Large intestine (tissue), 3 donors: ENCODE results near the gene UFC1. TPM values are rescaled to one million over a fixed set of nuclear protein-coding genes. Genes with fewer than 3 reads are reported as not detected.

Experiments
- DNase-seq, 2 donors: peaks; one replicate each; pipeline versions ENCODE4 v3.0.0 to v3.0.0-alpha.2; 2013
- H3K27ac ChIP-seq: one replicate; pipeline ENCODE4 v1.5.1; 2013; ENCODE audit warnings: low read length
- H3K27me3 ChIP-seq: 2 replicates; pipeline ENCODE4 v1.6.1; 2013; ENCODE audit warnings: low read length; ENCODE audit not compliant: control insufficient read depth, insufficient read depth
- H3K36me3 ChIP-seq: 2 replicates; pipeline ENCODE4 v1.6.1; 2013; ENCODE audit warnings: low read length; ENCODE audit not compliant: control insufficient read depth, insufficient read depth
- H3K4me1 ChIP-seq: one replicate; pipeline ENCODE4 v1.6.1; 2013; ENCODE audit warnings: low read length; ENCODE audit not compliant: control insufficient read depth, insufficient read depth
- H3K4me3 ChIP-seq: one replicate; pipeline ENCODE4 v1.5.1; 2013; ENCODE audit warnings: low read length
- H3K9me3 ChIP-seq: one replicate; pipeline ENCODE4 v1.6.1; 2013; ENCODE audit warnings: mild to moderate bottlenecking, low read depth, low read length, moderate library complexity; ENCODE audit not compliant: control insufficient read depth
- WGBS: methylation state at CpG from one replicate; pipeline ENCODE4 v1.1.5; 2013; ENCODE audit warnings: low lambda C conversion rate; ENCODE audit not compliant: insufficient coverage; 5-methylcytosine and 5-hydroxymethylcytosine counted together
- polyA plus RNA-seq: library from polyadenylated mRNA; unstranded; fragments of 120-200 nt; gene quantifications from one replicate; pipeline ENCODE4 v1.2.1, GENCODE V29; 2013

UFC1 gene
- polyA plus RNA-seq, 1 donor = 135 TPM

DNA sequence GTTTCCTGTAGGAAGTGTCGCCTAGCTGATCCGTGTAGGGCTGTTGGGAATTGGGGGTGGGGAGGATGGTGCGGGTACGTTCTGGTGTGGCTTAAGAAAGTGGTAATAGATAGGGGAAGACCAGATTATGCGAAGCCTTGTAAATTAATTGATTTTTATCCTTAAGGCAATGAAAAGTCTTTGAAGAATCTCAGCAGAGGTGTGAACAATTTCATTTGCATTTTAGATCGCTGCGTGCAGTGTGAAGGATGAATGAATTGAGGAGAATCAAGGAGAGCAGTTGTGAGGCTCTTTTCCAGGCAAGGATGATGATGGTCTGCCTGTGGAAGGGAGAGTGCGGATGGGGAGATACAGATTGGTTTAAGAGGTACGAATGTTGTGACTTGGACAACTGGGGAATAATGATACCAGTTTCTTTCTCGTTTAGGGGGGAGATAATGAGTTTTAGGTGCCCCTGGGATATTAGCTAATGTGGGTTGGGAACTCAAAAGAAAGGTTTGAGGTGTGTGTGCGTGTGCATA lies 20.5 kb upstream of the UFC1 start:
- Histone ChIP-seq H3K36me3 (peaks cover 15% of the 10 kb centered on the region), H3K4me1 (peaks cover 5% of the 10 kb centered on the region), H3K4me3 (peak overlapping the region; percentile 70), H3K27me3 (no peaks in the 10 kb centered on the region), H3K27ac (peak overlapping the region; percentile 95), H3K9me3 (no peaks in the 10 kb centered on the region)
- DNase-seq = no peak
- WGBS = 5% methylated on average over 6 of the region's 11 CpGs

DNA sequence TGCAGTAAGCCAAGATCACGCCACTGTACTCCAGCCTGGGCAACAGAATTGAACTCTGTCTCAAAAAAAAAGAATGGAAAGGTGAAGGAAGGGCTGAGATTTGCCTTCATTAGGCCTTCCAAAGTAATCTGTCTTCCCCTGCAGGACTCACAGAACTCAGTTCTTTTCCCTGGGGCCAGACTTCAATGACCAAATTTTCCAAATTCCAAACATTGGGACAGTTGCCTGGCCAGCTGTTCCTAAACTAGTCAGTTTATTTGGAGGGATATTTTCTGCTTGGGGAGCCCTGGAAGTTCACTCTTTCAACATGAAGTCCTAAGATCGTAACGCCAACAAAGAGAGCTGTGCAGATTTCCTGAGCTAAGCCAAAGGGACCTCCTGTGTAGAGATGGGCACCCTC lies 15.9 kb upstream of the UFC1 start:
- Histone ChIP-seq H3K27me3 (no peaks in the 10 kb centered on the region), H3K4me1 (no peaks in the 10 kb centered on the region), H3K9me3 (no peaks in the 10 kb centered on the region), H3K36me3 (no peaks in the 10 kb centered on the region), H3K4me3 (no peak overlapping the region), H3K27ac (no peak overlapping the region)
- WGBS = no CpG with 5 or more reads among the region's 3 CpGs
- DNase-seq = no peak

DNA sequence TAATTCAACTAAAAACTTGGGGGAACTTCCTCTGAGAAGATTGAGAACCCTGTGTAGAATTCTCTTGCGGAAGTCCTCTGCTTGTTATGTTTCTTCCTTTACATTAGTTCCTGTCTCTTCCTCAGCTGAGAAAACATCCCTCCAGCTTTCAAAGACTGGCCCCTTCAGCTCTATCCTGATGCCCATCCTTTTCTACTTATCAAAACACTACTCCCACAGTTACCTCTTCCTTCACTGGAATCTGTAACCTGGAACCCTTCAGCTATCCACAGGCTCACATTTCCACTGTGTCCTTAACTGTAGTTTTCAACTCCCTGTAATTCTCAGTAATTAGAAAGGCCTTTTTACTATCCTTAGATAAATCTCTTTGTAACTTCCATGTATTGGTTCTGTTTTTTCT lies 15.3 kb upstream of the UFC1 start:
- Histone ChIP-seq H3K36me3 (no peaks in the 10 kb centered on the region), H3K27me3 (no peaks in the 10 kb centered on the region), H3K27ac (no peak overlapping the region), H3K4me1 (no peaks in the 10 kb centered on the region), H3K9me3 (no peaks in the 10 kb centered on the region), H3K4me3 (no peak overlapping the region)
- DNase-seq = no peak
- 75% methylated on average over 1 of the region's 1 CpG for WGBS

DNA sequence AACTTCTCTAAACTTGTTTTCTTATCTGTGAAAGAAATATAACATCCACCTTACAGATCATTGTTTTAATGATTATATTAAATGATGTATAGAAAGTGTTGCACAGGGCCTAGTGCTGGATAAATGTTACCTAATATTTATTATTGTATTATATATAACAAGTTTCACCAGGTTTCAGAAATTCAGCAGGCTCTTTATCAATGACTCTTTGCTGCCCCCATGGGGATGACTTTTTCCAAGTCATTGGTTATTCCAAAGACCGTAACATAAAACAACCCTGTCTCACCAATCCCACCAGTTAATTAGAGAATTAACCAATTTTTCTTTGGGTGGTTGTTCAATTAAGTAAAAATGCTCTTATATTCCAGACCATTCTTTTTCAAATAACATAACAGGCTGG lies 14.0 kb upstream of the UFC1 start:
- H3K36me3 ChIP-seq = no peaks in the 10 kb centered on the region
- no peak overlapping the region for H3K4me3 ChIP-seq
- peak in 1 of 2 donors; percentile 35 for DNase-seq
- WGBS = no CpG with 5 or more reads among the region's 1 CpG
- no peak overlapping the region for H3K27ac ChIP-seq
- no peaks in the 10 kb centered on the region for H3K27me3 ChIP-seq
- no peaks in the 10 kb centered on the region for H3K9me3 ChIP-seq
- H3K4me1 ChIP-seq = no peaks in the 10 kb centered on the region

DNA sequence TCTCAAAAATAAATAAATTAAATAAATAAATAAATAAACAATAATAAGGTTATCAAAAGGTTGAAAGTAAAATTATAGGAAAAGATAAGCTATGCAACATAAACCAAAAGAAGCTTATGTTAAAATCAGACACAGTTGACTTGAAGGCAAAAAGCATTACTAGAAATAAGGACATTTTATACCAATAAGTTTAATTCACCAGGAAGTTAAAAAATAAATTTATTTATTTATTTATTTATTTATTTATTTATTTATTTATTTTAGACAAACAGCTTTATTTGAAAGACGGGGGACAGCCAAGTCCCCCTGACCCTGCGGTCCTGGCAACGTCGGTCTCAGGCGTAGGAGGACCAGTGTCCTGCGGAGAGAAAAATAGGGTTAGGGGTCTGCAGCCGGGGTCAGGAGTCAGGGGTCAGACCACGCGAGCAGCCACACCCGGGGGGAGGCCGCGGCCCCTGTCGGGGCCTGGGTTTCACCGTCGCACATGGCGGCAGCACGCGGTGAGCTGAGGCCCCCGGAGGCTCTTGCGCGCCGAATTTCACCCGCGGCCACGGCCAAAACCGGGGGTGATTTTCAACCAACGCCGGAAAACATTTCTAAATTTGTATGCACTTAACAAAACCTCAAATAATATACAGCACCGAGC lies 12.9 kb upstream of the UFC1 start:
- H3K4me1 ChIP-seq = no peaks in the 10 kb centered on the region
- H3K27ac ChIP-seq = no peak overlapping the region
- no peak overlapping the region for H3K4me3 ChIP-seq
- H3K9me3 ChIP-seq = no peaks in the 10 kb centered on the region
- WGBS = 95% methylated on average over 2 of the region's 29 CpGs
- H3K36me3 ChIP-seq = no peaks in the 10 kb centered on the region
- no peak for DNase-seq
- no peaks in the 10 kb centered on the region for H3K27me3 ChIP-seq

DNA sequence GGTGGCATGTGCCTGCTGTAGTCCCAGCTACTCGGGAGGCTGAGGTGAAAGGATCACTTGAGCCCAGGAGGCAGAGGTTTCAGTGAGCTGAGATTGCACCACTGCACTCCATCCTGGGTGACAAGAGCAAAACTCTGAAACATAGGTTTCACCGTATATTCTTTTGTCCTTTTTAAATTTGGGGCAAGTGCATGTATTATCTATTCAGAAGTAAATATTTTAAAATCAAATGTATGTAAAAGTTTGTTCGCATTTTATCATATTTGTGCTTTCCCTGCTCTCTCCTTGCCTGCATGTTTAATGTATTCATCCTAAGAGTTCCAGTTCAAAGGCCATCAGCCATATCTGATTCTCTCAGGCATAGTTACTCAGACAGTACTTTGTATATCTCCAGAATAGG lies 7.9 kb upstream of the UFC1 start:
- Histone ChIP-seq H3K27ac (no peak overlapping the region), H3K27me3 (no peaks in the 10 kb centered on the region), H3K4me1 (no peaks in the 10 kb centered on the region), H3K36me3 (no peaks in the 10 kb centered on the region), H3K4me3 (no peak overlapping the region), H3K9me3 (no peaks in the 10 kb centered on the region)
- no peak for DNase-seq
- 86% methylated on average over 1 of the region's 3 CpGs for WGBS

DNA sequence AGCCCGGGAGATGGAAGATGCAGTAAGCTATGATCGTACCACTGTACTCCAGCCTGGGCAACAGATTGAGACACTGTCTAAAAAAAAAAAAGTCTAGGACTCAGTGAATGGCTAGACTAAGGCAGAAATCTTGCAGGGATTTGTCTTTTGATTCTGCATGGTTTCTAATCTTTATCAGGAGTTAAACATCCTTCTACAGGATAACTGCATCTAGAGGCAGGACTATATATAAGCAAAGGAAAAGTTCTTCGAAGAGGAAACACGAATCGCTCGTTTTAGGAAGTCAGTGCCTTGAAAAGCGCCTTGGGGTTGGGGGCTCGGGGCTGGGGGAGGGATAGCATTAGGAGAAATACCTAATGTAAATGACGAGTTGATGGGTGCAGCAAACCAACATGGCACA lies 602 bp upstream of the UFC1 start:
- H3K36me3 ChIP-seq = peaks cover 15% of the 10 kb centered on the region
- H3K4me3 ChIP-seq = peak overlapping the region; percentile 77
- no peak for DNase-seq
- no peaks in the 10 kb centered on the region for H3K27me3 ChIP-seq
- peak overlapping the region; percentile 93 for H3K27ac ChIP-seq
- H3K9me3 ChIP-seq = no peaks in the 10 kb centered on the region
- no peaks in the 10 kb centered on the region for H3K4me1 ChIP-seq
- WGBS = no CpG with 5 or more reads among the region's 9 CpGs

DNA sequence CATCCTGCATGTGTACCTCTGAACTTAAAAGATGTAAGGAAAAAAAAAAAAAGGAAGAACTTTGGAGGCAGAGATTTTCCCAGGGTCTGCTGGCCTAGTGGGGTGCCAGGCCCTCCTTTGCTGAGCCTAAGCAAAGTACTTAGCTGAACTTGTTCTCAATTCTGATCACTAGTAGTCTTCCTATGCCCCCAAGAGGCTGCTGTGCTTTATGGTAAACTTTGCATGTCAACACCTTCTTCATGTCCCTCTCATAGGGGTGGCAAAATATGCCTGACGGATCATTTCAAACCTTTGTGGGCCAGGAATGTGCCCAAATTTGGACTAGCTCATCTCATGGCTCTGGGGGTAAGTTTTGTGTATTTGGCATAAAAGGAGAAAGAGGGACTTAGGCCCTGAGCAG lies 4.1 kb downstream of the UFC1 start:
- no peak overlapping the region for H3K27ac ChIP-seq
- no CpG with 5 or more reads among the region's 1 CpG for WGBS
- H3K36me3 ChIP-seq = peaks cover 29% of the 10 kb centered on the region
- no peak for DNase-seq
- no peaks in the 10 kb centered on the region for H3K9me3 ChIP-seq
- no peak overlapping the region for H3K4me3 ChIP-seq
- peaks cover 27% of the 10 kb centered on the region for H3K4me1 ChIP-seq
- H3K27me3 ChIP-seq = no peaks in the 10 kb centered on the region

DNA sequence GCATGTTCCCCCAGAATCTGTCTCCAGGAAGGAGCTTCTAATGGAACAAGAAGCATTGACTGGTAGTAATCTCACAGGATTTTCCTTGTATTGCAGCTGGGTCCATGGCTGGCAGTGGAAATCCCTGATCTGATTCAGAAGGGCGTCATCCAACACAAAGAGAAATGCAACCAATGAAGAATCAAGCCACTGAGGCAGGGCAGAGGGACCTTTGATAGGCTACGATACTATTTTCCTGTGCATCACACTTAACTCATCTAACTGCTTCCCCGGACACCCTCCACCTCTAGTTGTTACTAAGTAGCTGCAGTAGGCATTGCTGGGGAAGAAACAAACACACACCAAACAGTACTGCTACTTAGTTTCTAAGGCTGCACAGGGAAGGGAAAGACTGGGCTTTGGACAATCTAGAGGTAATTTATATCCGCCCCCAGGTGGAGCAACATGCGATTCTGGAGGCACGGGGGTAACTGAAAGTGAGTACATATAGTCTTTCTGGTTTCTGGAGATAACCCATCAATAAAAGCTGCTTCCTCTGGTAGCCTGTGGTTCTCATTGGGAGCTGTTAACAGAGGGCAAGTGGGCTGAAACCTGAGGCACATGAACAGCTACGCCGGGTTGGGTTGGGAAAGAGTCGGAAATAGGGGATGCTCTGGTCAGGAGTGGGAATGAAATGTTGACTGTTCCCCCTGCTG lies 4.7 kb downstream of the UFC1 start:
- H3K9me3 ChIP-seq = no peaks in the 10 kb centered on the region
- peak overlapping the region; percentile 90 for H3K4me3 ChIP-seq
- H3K27ac ChIP-seq = peak overlapping the region; percentile 63
- peaks cover 27% of the 10 kb centered on the region for H3K4me1 ChIP-seq
- no peaks in the 10 kb centered on the region for H3K27me3 ChIP-seq
- peaks cover 33% of the 10 kb centered on the region for H3K36me3 ChIP-seq
- no CpG with 5 or more reads among the region's 9 CpGs for WGBS
- DNase-seq = no peak

DNA sequence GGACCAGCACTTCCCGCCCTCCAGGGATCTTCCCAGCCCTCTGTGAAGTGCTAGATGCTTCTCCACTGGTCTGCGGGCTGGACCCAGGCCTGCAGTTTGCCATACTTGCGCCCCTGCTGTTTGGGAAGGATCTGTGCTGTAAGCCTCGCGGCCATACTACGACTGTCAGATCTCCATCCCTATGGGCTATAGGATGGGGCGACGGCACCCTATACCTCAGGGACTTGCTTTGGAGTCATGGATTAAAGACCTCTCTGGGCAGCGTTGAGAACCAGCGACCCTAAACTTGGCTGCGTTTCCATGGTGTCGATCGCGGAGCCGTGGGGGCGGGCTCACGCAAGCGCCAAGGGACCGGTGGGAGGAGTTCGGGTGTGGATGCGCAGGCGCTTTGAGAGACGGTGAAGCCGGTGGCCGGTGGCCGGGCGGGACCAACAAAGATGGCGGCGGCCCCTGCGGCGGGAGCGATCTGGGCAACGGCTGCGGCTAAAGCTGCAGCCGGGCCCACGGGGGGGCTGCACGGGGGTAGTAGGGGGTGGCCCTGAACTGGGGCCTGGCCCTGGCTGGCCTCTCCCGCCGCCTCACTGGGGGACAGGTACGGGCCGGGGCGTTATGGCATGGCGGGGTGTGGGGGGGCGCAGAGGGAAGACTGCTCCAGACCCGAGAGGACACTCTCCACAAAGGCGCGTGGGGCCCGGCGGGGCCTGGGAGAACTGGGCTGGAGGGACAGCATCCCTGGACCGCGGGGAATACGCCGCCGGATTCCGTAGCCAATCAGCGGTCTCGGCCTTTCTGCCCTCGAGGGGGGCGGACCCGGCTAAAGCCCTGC lies 5.5 kb downstream of the UFC1 start, which contains the start of gene USP21:
TSS of gene USP21 (plus strand) at position 414 of the 826 bp plus-strand sequence. CDS start 1,141 bp downstream, outside the sequence.
- Histone ChIP-seq H3K27me3 (no peaks in the 10 kb centered on the region), H3K36me3 (peaks cover 40% of the 10 kb centered on the region), H3K27ac (peak within 1 kb of the TSS; percentile 63), H3K4me3 (peak within 1 kb of the TSS; percentile 90), H3K9me3 (no peaks in the 10 kb centered on the region), H3K4me1 (peaks cover 27% of the 10 kb centered on the region)
- peak; percentile 88 to 92 for DNase-seq
- WGBS = no CpG with 5 or more reads among the region's 60 CpGs
